Measurements from ENCODE around the gene VWA8. TPM values are rescaled to one million over a fixed set of nuclear protein-coding genes. Genes with fewer than 3 reads are reported as not detected.

Gene VWA8
- total and polyA plus RNA-seq, 2 of the 13 experiments (the other 11 are each of a cell fraction or from before 2014, with no cell fraction given): 9.1 to 17.3 TPM

DNA sequence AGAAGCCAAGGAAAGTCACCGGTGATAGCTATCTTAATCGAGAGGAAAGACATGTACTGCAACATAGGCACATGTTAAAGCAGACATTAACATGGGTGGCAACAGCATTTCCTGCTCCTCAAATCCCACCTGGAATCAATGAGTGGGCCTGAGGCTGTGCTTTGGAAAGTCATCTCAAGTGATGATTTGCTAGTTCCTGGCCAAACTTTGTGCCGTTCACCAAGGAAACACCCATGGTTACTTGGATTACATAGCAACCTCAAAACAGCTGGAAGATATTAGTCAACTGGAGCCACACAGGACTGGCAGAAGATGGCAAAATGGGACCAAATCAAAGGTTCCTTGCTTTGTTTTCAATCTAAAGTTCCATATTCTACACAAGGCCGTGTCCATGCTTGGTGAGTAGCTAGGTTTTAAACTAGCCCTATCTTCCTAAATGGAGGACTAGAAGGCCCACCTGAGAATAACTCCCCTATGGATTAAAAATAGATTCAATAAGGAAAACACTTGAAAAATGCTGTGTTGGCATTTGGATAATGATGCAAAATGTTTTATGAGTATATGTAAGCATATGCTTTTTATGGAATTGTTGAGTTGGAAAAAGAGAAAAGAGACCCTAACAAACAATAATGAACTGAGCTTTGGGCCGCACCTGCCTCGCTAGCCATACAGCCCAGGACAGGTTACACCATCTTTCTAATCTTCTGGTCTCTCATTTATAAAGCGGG lies 359.0 kb downstream of the VWA8 start (continued):
- TF ChIP-seq, protein P1, sequence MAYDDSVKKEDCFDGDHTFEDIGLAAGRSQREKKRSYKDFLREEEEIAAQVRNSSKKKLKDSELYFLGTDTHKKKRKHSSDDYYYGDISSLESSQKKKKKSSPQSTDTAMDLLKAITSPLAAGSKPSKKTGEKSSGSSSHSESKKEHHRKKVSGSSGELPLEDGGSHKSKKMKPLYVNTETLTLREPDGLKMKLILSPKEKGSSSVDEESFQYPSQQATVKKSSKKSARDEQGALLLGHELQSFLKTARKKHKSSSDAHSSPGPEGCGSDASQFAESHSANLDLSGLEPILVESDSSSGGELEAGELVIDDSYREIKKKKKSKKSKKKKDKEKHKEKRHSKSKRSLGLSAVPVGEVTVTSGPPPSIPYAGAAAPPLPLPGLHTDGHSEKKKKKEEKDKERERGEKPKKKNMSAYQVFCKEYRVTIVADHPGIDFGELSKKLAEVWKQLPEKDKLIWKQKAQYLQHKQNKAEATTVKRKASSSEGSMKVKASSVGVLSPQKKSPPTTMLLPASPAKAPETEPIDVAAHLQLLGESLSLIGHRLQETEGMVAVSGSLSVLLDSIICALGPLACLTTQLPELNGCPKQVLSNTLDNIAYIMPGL (CRISPR knock-in tag; IDR thresholded peaks at IDR 0.05; ENCODE audit: borderline replicate concordance in 1 of 2, low read depth in 1 of 2): no peak
- no peak for TF ChIP-seq ZNF570 (CRISPR knock-in tag; IDR thresholded peaks at IDR 0.05; ENCODE audit: borderline replicate concordance)

DNA sequence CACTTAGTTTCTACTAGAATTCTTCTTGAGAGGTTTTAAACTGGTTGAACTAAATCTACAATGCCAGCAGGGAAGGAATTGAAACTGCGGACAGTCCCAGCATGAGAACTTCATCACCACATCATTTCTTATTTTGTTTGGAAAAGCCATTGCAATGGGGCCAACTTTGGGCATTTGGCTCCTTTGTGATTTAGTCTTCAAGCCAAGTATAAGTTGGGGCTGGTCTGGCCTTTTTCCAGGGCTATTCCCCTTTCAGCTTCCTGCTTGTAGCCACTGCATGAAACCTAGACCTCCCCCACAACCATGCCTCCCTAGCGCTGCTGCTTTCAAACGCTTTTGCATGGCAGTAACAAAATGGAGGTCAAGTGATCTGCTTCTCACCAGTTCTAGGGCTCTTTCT lies 361.3 kb downstream of the VWA8 start:
- in situ Hi-C loops (cut with HindIII; ENCODE audit: extremely low pct_ligation_motif_present, low pct_unique_long_range_greater_than_20kb): no loop called here
- Histone ChIP-seq H3K36me3 (replicated peaks in 1 of 2; ENCODE audit: control insufficient read depth in 1 of 2, insufficient read depth in 2 of 2, low read length in 2 of 2) (0 out of 5 replicates have a peak, but pooled peaks cover 0 to 4% of the 10 kb centered on the region in 2 experiments), H3K9ac (ENCODE audit: insufficient read depth, low read depth, low read length) (no peak overlapping the region), H3K4me3 (replicated peaks in 1 of 3; ENCODE audit: insufficient read depth in 1 of 3, low read depth in 2 of 3, low read length in 3 of 3) (no peak overlapping the region), H3K79me2 (ENCODE audit: insufficient read depth, low read length) (no peaks in the 10 kb centered on the region), H3K27me3 (ENCODE audit: control insufficient read depth in 1 of 2, insufficient read depth in 2 of 2, low read length in 2 of 2) (no peaks in the 10 kb centered on the region), H3K4me2 (ENCODE audit: low read depth, low read length) (no peak overlapping the region), H3K27ac (ENCODE audit: extremely low read length, insufficient read depth, low read length) (no peak overlapping the region), H4K20me1 (ENCODE audit: insufficient read depth, low read length) (no peaks in the 10 kb centered on the region), H3K9me3 (ENCODE audit: low read length) (no peaks in the 10 kb centered on the region), H2AFZ (ENCODE audit: low read length) (no peak overlapping the region), H3K4me1 (ENCODE audit: insufficient read depth, low read length) (peaks cover 14% of the 10 kb centered on the region)
- ATAC-seq (no peak), DNase-seq (ENCODE audit: low spot score) (no peak), FAIRE-seq (no peak)
- 99% methylated on average over 3 of the region's 3 CpGs for WGBS (ENCODE audit: low lambda C conversion rate)
- CTCF ChIA-PET (ENCODE audit: low intra/inter-chr PET ratio, low total read pairs): no interaction called here
- intact Hi-C loops (cut with micrococcal nuclease; ENCODE audit: unreplicated experiment): loop anchor here (5.0 kb wide), 1 partner anchor 53 kb away; no protein-coding TSS in a partner anchor
- no peak for TF ChIP-seq DMAP1 (CRISPR knock-in tag; IDR thresholded peaks at IDR 0.05)
- TF ChIP-seq, protein P2, sequence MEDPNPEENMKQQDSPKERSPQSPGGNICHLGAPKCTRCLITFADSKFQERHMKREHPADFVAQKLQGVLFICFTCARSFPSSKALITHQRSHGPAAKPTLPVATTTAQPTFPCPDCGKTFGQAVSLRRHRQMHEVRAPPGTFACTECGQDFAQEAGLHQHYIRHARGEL (CRISPR knock-in tag; IDR thresholded peaks at IDR 0.05): no peak
- TF ChIP-seq SOX13 (IDR thresholded peaks at IDR 0.05): no peak
- TF ChIP-seq SOX13 (CRISPR knock-in tag; conservative IDR thresholded peaks at IDR 0.05 in 1 of 2, IDR thresholded peaks at IDR 0.05 in 1 of 2): no peak
- TF ChIP-seq CBX5 (CRISPR knock-in tag; IDR thresholded peaks at IDR 0.05; ENCODE audit: borderline replicate concordance): no peak
- no peak for TF ChIP-seq CENPX (CRISPR knock-in tag; IDR thresholded peaks at IDR 0.05)
- no peak for TF ChIP-seq IKZF4 (CRISPR knock-in tag; IDR thresholded peaks at IDR 0.05; ENCODE audit: borderline replicate concordance, low read depth, not compliant biosample characterization)
- no TSS peak for BruUV-seq (replicated peaks)
- POLR2A ChIA-PET: interaction anchor here (1.5 kb wide), 1 partner anchor 36 kb away, joined by 3 read pairs; no protein-coding TSS in a partner anchor
